Neural cell (in vitro differentiated cells): ENCODE measurements around the gene ZNF284. TPM values are rescaled to one million over a fixed set of nuclear protein-coding genes. Genes with fewer than 3 reads are reported as not detected.

Source experiments
- H2AFZ ChIP-seq: fragments of 200-600, 300-800 bp; sonication (generic), shearing (Covaris generic); 2 replicates; pipeline ENCODE4 v1.6.0; 2014; ENCODE audit warnings: low read depth, mild to moderate bottlenecking, antibody characterized with exemption, low read length, moderate library complexity
- H3F3A ChIP-seq: fragments of 200-600 bp; shearing (Covaris generic); 2 replicates; pipeline ENCODE4 v1.6.1; 2016; ENCODE audit warnings: mild to moderate bottlenecking, moderate library complexity, mixed read lengths, antibody characterized with exemption, low read length; ENCODE audit not compliant: insufficient read depth, poor library complexity, severe bottlenecking
- H3K27ac ChIP-seq: fragments of 200-600, 300-800 bp; sonication (generic), shearing (Covaris generic); 2 replicates; pipeline ENCODE4 v1.5.1; 2014; ENCODE audit warnings: mild to moderate bottlenecking, low read length, moderate library complexity
- H3K27me3 ChIP-seq: fragments of 300-800, 200-600 bp; sonication (generic), shearing (Covaris generic); 2 replicates; pipeline ENCODE4 v1.6.0; 2014; ENCODE audit warnings: mild to moderate bottlenecking, low read depth, low read length, moderate library complexity; ENCODE audit not compliant: insufficient read depth
- H3K36me3 ChIP-seq: fragments of 300-800, 200-600 bp; sonication (generic), shearing (Covaris generic); 2 replicates; pipeline ENCODE4 v1.5.1; 2014; ENCODE audit warnings: mild to moderate bottlenecking, antibody characterized with exemption, low read length, moderate library complexity; ENCODE audit not compliant: insufficient read depth
- H3K4me2 ChIP-seq: fragments of 300-800, 200-600 bp; sonication (generic), shearing (Covaris generic); 2 replicates; pipeline ENCODE4 v1.6.0; 2014; ENCODE audit warnings: mild to moderate bottlenecking, low read length
- H3K4me3 ChIP-seq: fragments of 300-800, 200-600 bp; sonication (generic), shearing (Covaris generic); 2 replicates; pipeline ENCODE4 v1.5.1; 2014; ENCODE audit warnings: mild to moderate bottlenecking, low read length, moderate library complexity
- H3K79me2 ChIP-seq: fragments of 200-600 bp; shearing (Covaris generic); replicated peaks from 2 replicates; pipeline ENCODE4 v1.6.0; 2014; ENCODE audit warnings: mild to moderate bottlenecking, low read length, moderate library complexity; ENCODE audit not compliant: insufficient read depth
- H3K9ac ChIP-seq: fragments of 300-800, 200-600 bp; sonication (generic), shearing (Covaris generic); 2 replicates; pipeline ENCODE4 v1.6.1; 2016; ENCODE audit warnings: mild to moderate bottlenecking, low read length, mixed read lengths
- H3K9me2 ChIP-seq: fragments of 200-600 bp; shearing (Covaris generic); 2 replicates; pipeline ENCODE4 v1.6.1; 2016; ENCODE audit warnings: mild to moderate bottlenecking, low read length, mixed read lengths; ENCODE audit not compliant: insufficient read depth
- H3K9me3 ChIP-seq: fragments of 200-600, 300-800 bp; sonication (generic), shearing (Covaris generic); 2 replicates; pipeline ENCODE4 v1.6.1; 2016; ENCODE audit warnings: mild to moderate bottlenecking, mixed run types, low read length, moderate library complexity, mixed read lengths
- H4K20me1 ChIP-seq: fragments of 200-600 bp; shearing (Covaris generic); 2 replicates; pipeline ENCODE4 v1.6.1; 2016; ENCODE audit warnings: mild to moderate bottlenecking, mixed run types; ENCODE audit not compliant: insufficient read depth
- EP300 ChIP-seq: fragments of 450-650 bp; conservative IDR thresholded peaks from 2 replicates; pipeline ENCODE4 v1.6.1; 2014; ENCODE audit warnings: antibody characterized with exemption, mild to moderate bottlenecking, moderate library complexity; ENCODE audit not compliant: poor library complexity, severe bottlenecking
- EZH2 ChIP-seq: fragments of 200-600, 300-800 bp; shearing (Covaris generic), sonication (generic); IDR thresholded peaks from 2 replicates; pipeline ENCODE4 v1.6.1; 2014; ENCODE audit warnings: antibody characterized with exemption, low read length, borderline replicate concordance, mild to moderate bottlenecking; ENCODE audit not compliant: insufficient read depth, poor library complexity, severe bottlenecking
- MXI1 ChIP-seq: fragments of 450-650 bp; conservative IDR thresholded peaks from 2 replicates; pipeline ENCODE4 v1.6.1; 2014; ENCODE audit warnings: antibody characterized with exemption, mild to moderate bottlenecking; ENCODE audit not compliant: poor library complexity, severe bottlenecking
- POLR2AphosphoS5 ChIP-seq: IDR thresholded peaks from 2 replicates; pipeline ENCODE4 v1.6.1; 2012
- RAD21 ChIP-seq: fragments of 450-650 bp; conservative IDR thresholded peaks from 2 replicates; pipeline ENCODE4 v1.6.1; 2014; ENCODE audit warnings: antibody characterized with exemption, mild to moderate bottlenecking, moderate library complexity
- SMC3 ChIP-seq: fragments of 450-650 bp; conservative IDR thresholded peaks from 2 replicates; pipeline ENCODE4 v1.6.1; 2014; ENCODE audit warnings: antibody characterized with exemption, mild to moderate bottlenecking, moderate library complexity; ENCODE audit not compliant: poor library complexity
- TAF1 ChIP-seq: IDR thresholded peaks from 2 replicates; pipeline ENCODE4 v1.6.1; 2012; ENCODE audit warnings: low read depth
- polyA plus RNA-seq: library from polyadenylated mRNA; depleted of rRNA; stranded (reverse); fragments of >200 nt; gene quantifications from 2 replicates; pipeline ENCODE4 v1.2.3, GENCODE V29; 2014
- TF ChIP-seq, protein P1 (sequence below): fragments of 450-650 bp; IDR thresholded peaks from 2 replicates; pipeline ENCODE4 v1.5.1; 2014; ENCODE audit warnings: antibody characterized with exemption, mild to moderate bottlenecking, moderate library complexity; ENCODE audit not compliant: poor library complexity, severe bottlenecking
- TF ChIP-seq, protein P2 (sequence below): IDR thresholded peaks from 2 replicates; pipeline ENCODE4 v1.6.1; 2012; ENCODE audit warnings: borderline replicate concordance

The ZNF284 gene
- polyA plus RNA-seq, 1 donor from 2014 or later = 3.8 TPM

GRCh38 chr19:44093931-44094765 lies 22.2 kb downstream of the ZNF284 start, which contains the start of gene ZNF224:
TSS of gene ZNF224 (plus strand) at chr19:44094361. CDS start at chr19:44097874, 3,513 bp downstream.
- peak within 1 kb of the TSS; percentile 91 for H3K4me2 ChIP-seq
- no peaks in the 10 kb centered on the region for H3K9me3 ChIP-seq
- H3K36me3 ChIP-seq = peaks cover 3% of the 10 kb centered on the region
- no peaks in the 10 kb centered on the region for H3K27me3 ChIP-seq
- H3K27ac ChIP-seq = peak within 1 kb of the TSS; percentile 11
- no peaks in the 10 kb centered on the region for H4K20me1 ChIP-seq
- no peaks in the 10 kb centered on the region for H3K9me2 ChIP-seq
- H3K9ac ChIP-seq = peak within 1 kb of the TSS; percentile 55
- H2AFZ ChIP-seq = peak within 1 kb of the TSS; percentile 91
- peak within 1 kb of the TSS; percentile 85 for H3K4me3 ChIP-seq
- no peaks in the 10 kb centered on the region for H3F3A ChIP-seq
- TF ChIP-seq EP300 = no peak
- TF ChIP-seq, protein P1, sequence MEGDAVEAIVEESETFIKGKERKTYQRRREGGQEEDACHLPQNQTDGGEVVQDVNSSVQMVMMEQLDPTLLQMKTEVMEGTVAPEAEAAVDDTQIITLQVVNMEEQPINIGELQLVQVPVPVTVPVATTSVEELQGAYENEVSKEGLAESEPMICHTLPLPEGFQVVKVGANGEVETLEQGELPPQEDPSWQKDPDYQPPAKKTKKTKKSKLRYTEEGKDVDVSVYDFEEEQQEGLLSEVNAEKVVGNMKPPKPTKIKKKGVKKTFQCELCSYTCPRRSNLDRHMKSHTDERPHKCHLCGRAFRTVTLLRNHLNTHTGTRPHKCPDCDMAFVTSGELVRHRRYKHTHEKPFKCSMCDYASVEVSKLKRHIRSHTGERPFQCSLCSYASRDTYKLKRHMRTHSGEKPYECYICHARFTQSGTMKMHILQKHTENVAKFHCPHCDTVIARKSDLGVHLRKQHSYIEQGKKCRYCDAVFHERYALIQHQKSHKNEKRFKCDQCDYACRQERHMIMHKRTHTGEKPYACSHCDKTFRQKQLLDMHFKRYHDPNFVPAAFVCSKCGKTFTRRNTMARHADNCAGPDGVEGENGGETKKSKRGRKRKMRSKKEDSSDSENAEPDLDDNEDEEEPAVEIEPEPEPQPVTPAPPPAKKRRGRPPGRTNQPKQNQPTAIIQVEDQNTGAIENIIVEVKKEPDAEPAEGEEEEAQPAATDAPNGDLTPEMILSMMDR = no peak
- no peak for TF ChIP-seq TAF1
- peak; percentile 43 for TF ChIP-seq POLR2AphosphoS5
- TF ChIP-seq RAD21 = peak; percentile 23
- TF ChIP-seq MXI1 = peak; percentile 65
- H3K79me2 ChIP-seq = no peaks in the 10 kb centered on the region

DNA sequence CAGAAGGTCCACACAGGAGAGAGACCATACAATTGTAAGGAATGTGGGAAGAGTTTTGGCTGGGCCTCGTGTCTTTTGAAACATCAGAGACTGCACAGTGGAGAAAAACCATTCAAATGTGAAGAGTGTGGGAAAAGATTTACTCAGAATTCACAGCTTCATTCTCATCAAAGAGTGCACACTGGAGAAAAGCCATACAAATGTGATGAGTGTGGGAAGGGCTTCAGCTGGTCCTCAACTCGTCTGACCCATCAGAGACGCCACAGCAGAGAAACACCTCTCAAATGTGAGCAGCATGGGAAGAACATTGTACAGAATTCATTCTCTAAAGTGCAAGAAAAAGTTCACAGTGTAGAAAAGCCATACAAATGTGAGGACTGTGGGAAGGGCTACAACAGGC lies 35.8 kb downstream of the ZNF284 start:
- H3K27me3 ChIP-seq = no peaks in the 10 kb centered on the region
- peaks cover 32% of the 10 kb centered on the region for H3K36me3 ChIP-seq
- no peak overlapping the region for H3K9ac ChIP-seq
- no peak overlapping the region for H3K4me2 ChIP-seq
- no peak overlapping the region for H3K4me3 ChIP-seq
- no peak overlapping the region for H2AFZ ChIP-seq
- H3K9me2 ChIP-seq = no peaks in the 10 kb centered on the region
- no peaks in the 10 kb centered on the region for H4K20me1 ChIP-seq
- peaks cover 7% of the 10 kb centered on the region for H3K79me2 ChIP-seq
- H3K27ac ChIP-seq = no peak overlapping the region
- H3F3A ChIP-seq = no peaks in the 10 kb centered on the region
- no peak for TF ChIP-seq TAF1
- no peak for TF ChIP-seq EP300
- TF ChIP-seq, protein P1 = no peak
- TF ChIP-seq MXI1 = no peak
- no peak for TF ChIP-seq EZH2
- TF ChIP-seq SMC3 = no peak
- no peak for TF ChIP-seq POLR2AphosphoS5
- TF ChIP-seq, protein P2, sequence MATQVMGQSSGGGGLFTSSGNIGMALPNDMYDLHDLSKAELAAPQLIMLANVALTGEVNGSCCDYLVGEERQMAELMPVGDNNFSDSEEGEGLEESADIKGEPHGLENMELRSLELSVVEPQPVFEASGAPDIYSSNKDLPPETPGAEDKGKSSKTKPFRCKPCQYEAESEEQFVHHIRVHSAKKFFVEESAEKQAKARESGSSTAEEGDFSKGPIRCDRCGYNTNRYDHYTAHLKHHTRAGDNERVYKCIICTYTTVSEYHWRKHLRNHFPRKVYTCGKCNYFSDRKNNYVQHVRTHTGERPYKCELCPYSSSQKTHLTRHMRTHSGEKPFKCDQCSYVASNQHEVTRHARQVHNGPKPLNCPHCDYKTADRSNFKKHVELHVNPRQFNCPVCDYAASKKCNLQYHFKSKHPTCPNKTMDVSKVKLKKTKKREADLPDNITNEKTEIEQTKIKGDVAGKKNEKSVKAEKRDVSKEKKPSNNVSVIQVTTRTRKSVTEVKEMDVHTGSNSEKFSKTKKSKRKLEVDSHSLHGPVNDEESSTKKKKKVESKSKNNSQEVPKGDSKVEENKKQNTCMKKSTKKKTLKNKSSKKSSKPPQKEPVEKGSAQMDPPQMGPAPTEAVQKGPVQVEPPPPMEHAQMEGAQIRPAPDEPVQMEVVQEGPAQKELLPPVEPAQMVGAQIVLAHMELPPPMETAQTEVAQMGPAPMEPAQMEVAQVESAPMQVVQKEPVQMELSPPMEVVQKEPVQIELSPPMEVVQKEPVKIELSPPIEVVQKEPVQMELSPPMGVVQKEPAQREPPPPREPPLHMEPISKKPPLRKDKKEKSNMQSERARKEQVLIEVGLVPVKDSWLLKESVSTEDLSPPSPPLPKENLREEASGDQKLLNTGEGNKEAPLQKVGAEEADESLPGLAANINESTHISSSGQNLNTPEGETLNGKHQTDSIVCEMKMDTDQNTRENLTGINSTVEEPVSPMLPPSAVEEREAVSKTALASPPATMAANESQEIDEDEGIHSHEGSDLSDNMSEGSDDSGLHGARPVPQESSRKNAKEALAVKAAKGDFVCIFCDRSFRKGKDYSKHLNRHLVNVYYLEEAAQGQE = no peak
- no peak for TF ChIP-seq RAD21
- peaks cover 5% of the 10 kb centered on the region for H3K9me3 ChIP-seq
